Ishikawa (cell line): ENCODE data around the gene ZNF507.

Experiments used
- CEBPB ChIP-seq: IDR thresholded peaks from 2 replicates; pipeline ENCODE4 v1.6.1; 2012
- CREB1 ChIP-seq: IDR thresholded peaks from 2 replicates; pipeline ENCODE4 v1.6.1; 2012; ENCODE audit warnings: low read depth
- EGR1 ChIP-seq: IDR thresholded peaks from 2 replicates; pipeline ENCODE4 v1.6.1; 2012
- EP300 ChIP-seq: IDR thresholded peaks from 2 replicates; pipeline ENCODE4 v1.6.1; 2012; ENCODE audit warnings: borderline replicate concordance
- FOXM1 ChIP-seq: IDR thresholded peaks from 2 replicates; pipeline ENCODE4 v1.6.1; 2012; ENCODE audit warnings: low read depth, borderline replicate concordance
- MAX ChIP-seq: IDR thresholded peaks from 2 replicates; pipeline ENCODE4 v1.6.1; 2012
- NFIC ChIP-seq: IDR thresholded peaks from 2 replicates; pipeline ENCODE4 v1.6.1; 2012
- RAD21 ChIP-seq: IDR thresholded peaks from 2 replicates; pipeline ENCODE4 v1.6.1; 2012; ENCODE audit warnings: low read depth
- REST ChIP-seq: IDR thresholded peaks from 2 replicates; pipeline ENCODE4 v1.6.1; 2012; ENCODE audit warnings: low read depth, mild to moderate bottlenecking
- TAF1 ChIP-seq: IDR thresholded peaks from 2 replicates; pipeline ENCODE4 v1.6.1; 2012; ENCODE audit warnings: low read depth, mild to moderate bottlenecking
- TCF12 ChIP-seq: IDR thresholded peaks from 2 replicates; pipeline ENCODE4 v1.6.1; 2012; ENCODE audit warnings: low read depth
- TEAD4 ChIP-seq: IDR thresholded peaks from 2 replicates; pipeline ENCODE4 v1.6.1; 2012
- USF1 ChIP-seq: IDR thresholded peaks from 2 replicates; pipeline ENCODE4 v1.6.1; 2012
- YY1 ChIP-seq: IDR thresholded peaks from 2 replicates; pipeline ENCODE4 v1.6.1; 2012; ENCODE audit warnings: low read depth
- ZBTB7A ChIP-seq: IDR thresholded peaks from 2 replicates; pipeline ENCODE4 v1.6.1; 2012; ENCODE audit warnings: low read depth

ZNF507 gene

GRCh38 chr19:32401992-32402391, 56.6 kb downstream of the ZNF507 start:
- TF ChIP-seq RAD21 (no peak), MAX (no peak), USF1 (no peak), YY1 (no peak), EGR1 (no peak), TCF12 (no peak), TAF1 (no peak), CREB1 (no peak), REST (no peak), ZBTB7A (no peak)

- TF ChIP-seq EP300, result no peak
- no peak for TF ChIP-seq EGR1
- no peak for TF ChIP-seq FOXM1
- TF ChIP-seq ZBTB7A, result no peak
- no peak for TF ChIP-seq TAF1
- no peak for TF ChIP-seq CEBPB
Measured at GRCh38 chr19:32403291-32403995, 58.0 kb downstream of the ZNF507 start.

- TF ChIP-seq TAF1, result no peak
- TF ChIP-seq FOXM1, result no peak
- TF ChIP-seq NFIC, result no peak
- TF ChIP-seq YY1, result no peak
- no peak for TF ChIP-seq USF1
- TF ChIP-seq RAD21, result no peak
- TF ChIP-seq ZBTB7A, result no peak
Measured at GRCh38 chr19:32404213-32404932, 59.0 kb downstream of the ZNF507 start.

- TF ChIP-seq ZBTB7A (no peak), EGR1 (no peak), YY1 (no peak), CEBPB (no peak), TCF12 (no peak), TEAD4 (no peak), RAD21 (no peak), CREB1 (no peak)
Measured at GRCh38 chr19:32404933-32405430, 59.6 kb downstream of the ZNF507 start.

GRCh38 chr19:32405431-32406160, 60.2 kb downstream of the ZNF507 start, which contains the start of gene DPY19L3:
TSS of gene DPY19L3 (plus strand) at chr19:32405770. CDS start at chr19:32408254, 2,484 bp downstream.
- no peak for TF ChIP-seq EGR1
- TF ChIP-seq EP300, result no peak
- peak; percentile 98 for TF ChIP-seq ZBTB7A
- no peak for TF ChIP-seq RAD21
- no peak for TF ChIP-seq FOXM1
- TF ChIP-seq TAF1, result peak; percentile 92
- TF ChIP-seq TEAD4, result no peak
- no peak for TF ChIP-seq REST
- TF ChIP-seq CEBPB, result no peak
- TF ChIP-seq MAX, result peak; percentile 81
- TF ChIP-seq YY1, result 0 out of 2 replicates have a peak, but pooled peaks have one; percentile 10
- peak; percentile 3; the same call in 1 of the 2 replicates for TF ChIP-seq NFIC
- no peak; the same call in 1 of the 2 replicates for TF ChIP-seq CREB1
- peak; percentile 57 for TF ChIP-seq USF1
- TF ChIP-seq TCF12, result peak; percentile 54; the same call in 1 of the 2 replicates
